Mucosa of descending colon (tissue), 3 donors: ENCODE measurements around the gene LCK. TPM values are rescaled to one million over a fixed set of nuclear protein-coding genes. Genes with fewer than 3 reads are reported as not detected.

Experiments used
- ATAC-seq: fragments of 200-7000 bp; cut with Tn5 transposase; one replicate; pipeline ENCODE4 v1.9.1; 2020; ENCODE audit warnings: mild to moderate bottlenecking, moderate library complexity
- DNase-seq, 3 donors: peaks; one replicate each; pipeline ENCODE4 v3.0.0-alpha.2; 2020
- H3K36me3 ChIP-seq: fragments of 200-600 bp; one replicate; pipeline ENCODE4 v1.8.0; 2021; ENCODE audit warnings: low read depth, mild to moderate bottlenecking
- H3K4me1 ChIP-seq: fragments of 200-600 bp; one replicate; pipeline ENCODE4 v1.8.0; 2021; ENCODE audit warnings: low read depth, mild to moderate bottlenecking
- H3K4me3 ChIP-seq: fragments of 200-600 bp; one replicate; pipeline ENCODE4 v1.8.0; 2021; ENCODE audit warnings: mild to moderate bottlenecking
- H3K9me3 ChIP-seq: fragments of 200-600 bp; one replicate; pipeline ENCODE4 v1.8.0; 2021; ENCODE audit warnings: mild to moderate bottlenecking
- intact Hi-C, 2 donors: fragments of 100-400 bp; cut with DNase I in 1 of 2; cut with micrococcal nuclease in 1 of 2; formaldehyde crosslinking; loops; one replicate each; pipeline versions ENCODE4 v1.11.0 to v1.11.1; 2022; cut with DNase I, micrococcal nuclease
- total RNA-seq, 3 donors: library from RNA; stranded (reverse); fragmentation: NEBNext Ultra II Directional in 2 of 3; extraction: Animal tissue kit (Norgen Biotek cat#: 25700) in 2 of 3; gene quantifications; one replicate each; pipeline versions ENCODE4 v1.2.1 to v1.2.4, GENCODE V29; 2021 to 2023
- TF ChIP-seq, protein P1 (sequence below): fragments of 200-600 bp; IDR thresholded peaks from one replicate; pipeline ENCODE4 v1.8.0; 2022; ENCODE audit warnings: antibody characterized with exemption, mild to moderate bottlenecking
- donor health status: DM: no; HTN: no; CAD: no; lungs with moderate emphysema.
- donor health status: DM: no; HTN: no; CAD: no.
- donor health status: DM: no; HTN: yes; CAD: no.

The LCK gene
- total RNA-seq, 3 donors from 2014 or later = 4.7 to 6.0 (median 5.9) TPM

DNA sequence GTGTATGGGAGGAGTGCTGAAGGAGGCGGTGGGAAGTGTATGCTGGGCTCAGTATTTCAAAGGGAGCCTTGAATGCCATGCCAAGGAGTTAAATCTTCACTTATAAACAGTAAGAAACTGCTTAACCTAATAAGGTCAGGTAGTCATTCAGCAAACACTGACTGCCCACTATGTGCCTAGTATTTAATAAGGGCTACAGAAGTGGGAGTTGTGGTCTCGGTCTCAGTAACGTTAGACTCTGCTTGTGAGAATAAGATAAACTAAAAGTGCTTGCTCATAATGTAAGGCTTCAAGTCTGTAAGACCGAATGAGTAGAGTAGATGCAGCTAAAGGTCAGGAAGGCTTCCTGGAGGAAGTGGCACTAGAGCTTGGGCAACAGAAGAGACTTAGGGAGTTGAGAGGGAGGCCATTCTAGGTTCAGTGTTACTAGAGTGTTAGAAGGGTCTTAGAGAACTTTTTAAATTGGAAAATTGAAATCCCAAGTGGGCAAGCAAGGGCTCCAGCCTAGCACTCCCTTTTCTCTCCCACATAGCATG is 78.9 kb downstream of the LCK start:
- intact Hi-C loops = no loop called here

GRCh38 chr1:32330558-32331151 is 79.6 kb downstream of the LCK start:
- Histone ChIP-seq H3K36me3 (no peaks in the 10 kb centered on the region), H3K9me3 (no peaks in the 10 kb centered on the region), H3K4me3 (no peak overlapping the region), H3K4me1 (peaks cover 21% of the 10 kb centered on the region)
- intact Hi-C loops = no loop called here
- peak in 1 of 3 donors; percentile 35 for DNase-seq
- TF ChIP-seq, protein P1, sequence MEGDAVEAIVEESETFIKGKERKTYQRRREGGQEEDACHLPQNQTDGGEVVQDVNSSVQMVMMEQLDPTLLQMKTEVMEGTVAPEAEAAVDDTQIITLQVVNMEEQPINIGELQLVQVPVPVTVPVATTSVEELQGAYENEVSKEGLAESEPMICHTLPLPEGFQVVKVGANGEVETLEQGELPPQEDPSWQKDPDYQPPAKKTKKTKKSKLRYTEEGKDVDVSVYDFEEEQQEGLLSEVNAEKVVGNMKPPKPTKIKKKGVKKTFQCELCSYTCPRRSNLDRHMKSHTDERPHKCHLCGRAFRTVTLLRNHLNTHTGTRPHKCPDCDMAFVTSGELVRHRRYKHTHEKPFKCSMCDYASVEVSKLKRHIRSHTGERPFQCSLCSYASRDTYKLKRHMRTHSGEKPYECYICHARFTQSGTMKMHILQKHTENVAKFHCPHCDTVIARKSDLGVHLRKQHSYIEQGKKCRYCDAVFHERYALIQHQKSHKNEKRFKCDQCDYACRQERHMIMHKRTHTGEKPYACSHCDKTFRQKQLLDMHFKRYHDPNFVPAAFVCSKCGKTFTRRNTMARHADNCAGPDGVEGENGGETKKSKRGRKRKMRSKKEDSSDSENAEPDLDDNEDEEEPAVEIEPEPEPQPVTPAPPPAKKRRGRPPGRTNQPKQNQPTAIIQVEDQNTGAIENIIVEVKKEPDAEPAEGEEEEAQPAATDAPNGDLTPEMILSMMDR = no peak
- ATAC-seq = no peak

More for the DNA sequence above, 78.9 kb downstream of the LCK start:
- peaks cover 21% of the 10 kb centered on the region for H3K4me1 ChIP-seq
- DNase-seq (no peak), ATAC-seq (no peak)
- TF ChIP-seq, protein P1 = no peak
- no peak overlapping the region for H3K4me3 ChIP-seq
- no peaks in the 10 kb centered on the region for H3K9me3 ChIP-seq
- no peaks in the 10 kb centered on the region for H3K36me3 ChIP-seq

DNA sequence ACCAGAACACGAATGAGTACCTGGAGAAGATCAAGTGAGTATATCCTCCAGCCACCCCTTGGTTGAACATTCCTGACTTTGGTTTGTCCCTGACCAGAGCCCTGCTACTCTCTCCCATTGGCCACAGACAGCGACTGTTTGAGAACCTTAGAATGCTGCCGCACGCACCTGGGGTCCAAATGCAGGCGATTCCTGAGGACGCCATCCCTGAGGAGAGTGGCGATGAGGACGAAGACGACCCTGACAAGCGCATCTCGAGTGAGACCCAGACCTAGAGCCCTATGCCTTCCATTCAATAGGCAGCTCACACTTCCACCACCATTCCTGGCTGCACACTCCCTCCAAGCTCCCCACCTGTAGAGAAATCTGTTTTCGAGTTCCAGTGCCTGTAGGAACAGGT is 80.5 kb downstream of the LCK start:
- H3K9me3 ChIP-seq = no peaks in the 10 kb centered on the region
- ATAC-seq = no peak
- TF ChIP-seq, protein P1 = no peak
- H3K4me1 ChIP-seq = peaks cover 23% of the 10 kb centered on the region
- intact Hi-C loops = no loop called here
- H3K36me3 ChIP-seq = no peaks in the 10 kb centered on the region
- H3K4me3 ChIP-seq = no peak overlapping the region
- DNase-seq = peak in 1 of 3 donors; percentile 29

- peaks cover 25% of the 10 kb centered on the region for H3K4me1 ChIP-seq
- intact Hi-C loops = no loop called here
- DNase-seq (peak in 2 of 3 donors; percentile 36 to 60), ATAC-seq (no peak)
- no peaks in the 10 kb centered on the region for H3K36me3 ChIP-seq
- no peak overlapping the region for H3K4me3 ChIP-seq
- TF ChIP-seq, protein P1 = no peak
- no peaks in the 10 kb centered on the region for H3K9me3 ChIP-seq
Measured at GRCh38 chr1:32332290-32333079, 81.4 kb downstream of the LCK start.

DNA sequence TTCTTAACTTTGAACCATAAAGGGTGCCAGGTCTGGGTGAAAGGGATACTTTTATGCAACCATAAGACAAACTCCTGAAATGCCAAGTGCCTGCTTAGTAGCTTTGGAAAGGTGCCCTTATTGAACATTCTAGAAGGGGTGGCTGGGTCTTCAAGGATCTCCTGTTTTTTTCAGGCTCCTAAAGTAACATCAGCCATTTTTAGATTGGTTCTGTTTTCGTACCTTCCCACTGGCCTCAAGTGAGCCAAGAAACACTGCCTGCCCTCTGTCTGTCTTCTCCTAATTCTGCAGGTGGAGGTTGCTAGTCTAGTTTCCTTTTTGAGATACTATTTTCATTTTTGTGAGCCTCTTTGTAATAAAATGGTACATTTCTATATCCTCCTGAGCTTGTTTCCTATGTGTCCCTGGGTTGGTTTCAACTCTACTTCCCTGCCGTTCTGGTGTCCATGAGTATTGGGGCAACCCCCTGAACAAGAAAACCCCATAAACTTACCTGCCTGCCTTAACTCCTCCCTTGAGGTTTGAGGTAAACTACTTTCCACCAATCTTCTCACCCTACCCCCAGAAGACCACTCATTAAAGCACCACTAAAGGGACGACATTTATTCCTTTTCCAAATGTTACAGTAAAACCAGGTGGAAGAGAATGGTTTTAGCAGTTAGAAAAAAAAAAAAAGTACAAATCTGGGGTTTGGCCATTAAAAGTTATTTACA is 82.3 kb downstream of the LCK start:
- intact Hi-C loops = no loop called here
- DNase-seq (no peak), ATAC-seq (no peak)
- Histone ChIP-seq H3K36me3 (no peaks in the 10 kb centered on the region), H3K9me3 (no peaks in the 10 kb centered on the region), H3K4me3 (no peak overlapping the region), H3K4me1 (peaks cover 30% of the 10 kb centered on the region)
- TF ChIP-seq, protein P1 = no peak
